ENCODE data around the gene EBF4. TPM values are rescaled to one million over a fixed set of nuclear protein-coding genes. Genes with fewer than 3 reads are reported as not detected.
A peak's percentile ranks its signal among the peaks of the same experiment; 100 is the strongest.

EBF4 gene
- total and polyA plus RNA-seq, 2 of the 8 experiments (the other 6 are each of a cell fraction or from before 2014, with no cell fraction given): 1.2 to 2.9 TPM

- POLR2A ChIA-PET (ENCODE audit: partially characterized antibody): interaction anchor here (1.1 kb wide), 1 partner anchor 293 kb away, joined by 4 read pairs; the partner anchor contains the start of gene MRPS26
- peaks cover 39 to 65% (median 63%) of the 10 kb centered on the region in 4 experiments for H3K27me3 ChIP-seq (replicated peaks in 1 of 4; ENCODE audit: control insufficient read depth in 3 of 4, extremely low read depth in 1 of 4, insufficient read depth in 3 of 4, low read length in 3 of 4)
- TF ChIP-seq MAX (IDR thresholded peaks at IDR 0.05) (no peak), SP4 (IDR thresholded peaks at IDR 0.05; ENCODE audit: low read length) (no peak), RFX5 (IDR thresholded peaks at IDR 0.05; ENCODE audit: borderline replicate concordance, low read depth, low read length) (no peak), NRF1 (IDR thresholded peaks at IDR 0.05; ENCODE audit: low read depth, low read length) (no peak), KDM1A (IDR thresholded peaks at IDR 0.05; ENCODE audit: borderline replicate concordance, low read length) (no peak), SUZ12 (IDR thresholded peaks at IDR 0.05; ENCODE audit: low read length) (peak; percentile 26), CTBP2 (IDR thresholded peaks at IDR 0.05; ENCODE audit: borderline replicate concordance, insufficient read depth, insufficient read length, low read length) (peak; percentile 19), CTCF (IDR thresholded peaks at IDR 0.05; ENCODE audit: control extremely low read depth in 1 of 3, insufficient read depth in 1 of 3, low read depth in 1 of 3, low read length in 3 of 3) (peak; percentile 25 to 57 (median 52)), SRF (IDR thresholded peaks at IDR 0.05; ENCODE audit: low read depth, low read length) (no peak)
Observed at GRCh38 chr20:2751878-2752566, 59.4 kb downstream of the EBF4 start.

More at GRCh38 chr20:2751878-2752566, 59.4 kb downstream of the EBF4 start:
- 2% methylated on average over 29 of the region's 93 CpGs; no CpG with 5 or more reads in 1 of the 2 experiments for WGBS, 2 experiments (ENCODE audit: extremely low coverage in 1 of 2, insufficient coverage in 1 of 2, insufficient read length in 1 of 2, insufficient replicate concordance in 2 of 2, low coverage in 1 of 2, low lambda C conversion rate in 2 of 2, missing lambda C conversion rate in 1 of 2)
- no peak overlapping the region for H2BK120ac ChIP-seq (replicated peaks; ENCODE audit: low read depth, low read length)
- H2AK5ac ChIP-seq (ENCODE audit: low read depth, low read length): no peak overlapping the region
- H2AFZ ChIP-seq (ENCODE audit: low read length): no peak overlapping the region
- H3K23ac ChIP-seq (ENCODE audit: insufficient read length): no peak overlapping the region
- H3K9ac ChIP-seq (replicated peaks in 1 of 4; ENCODE audit: extremely low read depth in 1 of 4, low read depth in 3 of 4, low read length in 3 of 4): no peak overlapping the region
- peaks cover 20% of the 10 kb centered on the region; the same call in 1 of the 2 replicates for H3K23me2 ChIP-seq (ENCODE audit: low read depth, low read length)
- H4K5ac ChIP-seq (ENCODE audit: insufficient read length, low read depth, low read length): no peak overlapping the region
- H4K20me1 ChIP-seq (replicated peaks in 1 of 2; ENCODE audit: control insufficient read depth in 1 of 2, insufficient read depth in 2 of 2, low read length in 2 of 2): peaks cover 2% of the 10 kb centered on the region in 2 experiments
- H3K4me1 ChIP-seq (replicated peaks in 1 of 4; ENCODE audit: control insufficient read depth in 3 of 4, insufficient read depth in 4 of 4, low read length in 3 of 4): peaks cover 2 to 38% (median 25%) of the 10 kb centered on the region in 4 experiments
- peak overlapping the region; percentile 78 to 96 for H3K4me2 ChIP-seq (ENCODE audit: insufficient read depth in 1 of 2, low read depth in 2 of 2, low read length in 2 of 2)
- peaks cover 0 to 3% (median 0%) of the 10 kb centered on the region in 4 experiments; a peak in 1 of 8 replicates for H3K36me3 ChIP-seq (ENCODE audit: control insufficient read depth in 2 of 4, insufficient read depth in 4 of 4, low read length in 3 of 4)
- CTCF ChIA-PET (ENCODE audit: partially characterized antibody): interaction anchor here (0.6 to 9.0 kb wide), 26 partner anchors 8 to 333 kb away, joined by 3 to 151 read pairs (median 6); partner anchors contain the start of genes C20orf141, EBF4, PCED1A and VPS16
- no peaks in the 10 kb centered on the region for H3K79me1 ChIP-seq (ENCODE audit: low read depth, low read length)
- DNase-seq (ENCODE audit: low read depth in 1 of 2, low spot score in 2 of 2) (peak in 1 of 2 experiments; percentile 60), FAIRE-seq (no peak)
- H2BK20ac ChIP-seq (ENCODE audit: low read length): no peak overlapping the region
- no peak overlapping the region for H2BK12ac ChIP-seq (ENCODE audit: low read depth, low read length)
- no peak overlapping the region for H3K4ac ChIP-seq (replicated peaks; ENCODE audit: insufficient read length, low read depth, low read length)
- no peak overlapping the region for H3K27ac ChIP-seq (ENCODE audit: low read depth, low read length)
- H3K79me2 ChIP-seq (ENCODE audit: control insufficient read depth in 1 of 2, insufficient read depth in 2 of 2, low read length in 2 of 2): no peaks in the 10 kb centered on the region
- H2BK15ac ChIP-seq (ENCODE audit: low read length): no peak overlapping the region
- no peak overlapping the region for H3K18ac ChIP-seq (ENCODE audit: extremely low read depth, low read length)
- no peak overlapping the region for H3K14ac ChIP-seq (ENCODE audit: insufficient read length)
- peak overlapping the region; percentile 33 to 62 (median 44) for H3K4me3 ChIP-seq (ENCODE audit: extremely low read depth in 1 of 4, insufficient read depth in 2 of 4, low read depth in 3 of 4, low read length in 4 of 4)
- H4K91ac ChIP-seq (replicated peaks; ENCODE audit: insufficient read length, low read length): no peak overlapping the region
- H2BK5ac ChIP-seq (ENCODE audit: low read depth, low read length): no peak overlapping the region
- no peaks in the 10 kb centered on the region for H3K9me3 ChIP-seq (ENCODE audit: insufficient read depth in 2 of 2, low read depth in 1 of 2, low read length in 1 of 2)
- H3K56ac ChIP-seq (replicated peaks; ENCODE audit: insufficient read length, low read depth, low read length): no peak overlapping the region
- H4K8ac ChIP-seq (ENCODE audit: extremely low read depth, insufficient read depth, low read length): no peak overlapping the region; the same call in 1 of the 2 replicates

Measured in H1 (cell line).